ENCODE measurements around the gene THAP3. TPM values are rescaled to one million over a fixed set of nuclear protein-coding genes. Genes with fewer than 3 reads are reported as not detected.

Gene THAP3
- total and polyA plus RNA-seq, 2 experiments from 2014 or later: 15.1 to 23.8 TPM

DNA sequence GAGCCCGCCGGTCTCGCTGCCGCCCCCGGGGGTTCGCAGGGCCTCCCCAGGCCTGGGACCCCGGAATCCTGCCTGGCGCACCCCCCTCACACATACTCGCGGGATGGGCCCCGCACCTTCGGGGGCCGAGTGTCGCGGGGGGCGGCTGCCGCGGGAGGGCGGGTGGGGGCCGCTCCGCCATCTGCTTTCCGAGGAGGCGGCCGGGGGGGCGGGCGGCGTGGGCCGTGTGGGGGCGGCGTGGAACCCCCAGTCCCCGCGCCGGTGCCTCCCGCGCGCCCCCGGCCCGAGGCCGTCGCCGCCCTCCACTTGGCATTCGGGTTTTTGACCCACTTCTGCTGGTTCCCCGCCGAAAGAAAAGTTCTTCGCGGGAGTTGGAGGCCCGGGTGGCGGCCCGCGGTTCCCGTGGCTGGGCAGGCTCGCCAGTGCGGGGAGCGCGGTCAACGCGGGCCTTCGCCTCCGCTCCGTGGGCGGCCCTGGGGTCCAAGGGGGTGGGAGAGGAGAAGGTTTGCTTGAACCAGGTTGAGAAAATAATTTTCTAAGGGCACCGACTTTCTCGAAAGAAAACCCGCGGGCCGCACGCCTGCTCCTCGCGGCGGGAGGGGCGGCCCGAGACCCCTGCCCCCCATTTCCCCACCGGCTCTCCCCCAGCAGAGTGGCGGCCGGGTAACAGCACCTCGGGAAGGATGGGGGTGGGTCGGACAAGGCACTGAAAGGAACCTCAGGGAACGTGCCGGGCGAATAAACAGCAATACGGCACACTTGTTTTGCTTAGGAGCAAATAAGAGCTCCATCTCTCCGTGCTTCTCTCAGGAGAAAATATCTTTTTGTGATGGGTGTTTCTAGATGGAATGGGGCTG lies 9.5 kb upstream of the THAP3 start:
- Mint-ChIP-seq H3K27me3 (ENCODE audit: insufficient read depth, low read depth, poor library complexity) (peaks cover 35% of the 10 kb centered on the region), H3K9me3 (peaks cover 3% of the 10 kb centered on the region; the same call in 1 of the 3 replicates), H3K36me3 (ENCODE audit: low read depth) (peaks cover 35% of the 10 kb centered on the region), H3K4me3 (peak overlapping the region; percentile 81), H3K4me1 (peaks cover 17% of the 10 kb centered on the region), H3K27ac (no peak overlapping the region; the same call in 1 of the 2 replicates)
- peak; percentile 55 for DNase-seq (ENCODE audit: low spot score)
- Histone ChIP-seq H3K4me2 (peak overlapping the region; percentile 94), H3K4me1 (ENCODE audit: insufficient read depth) (peaks cover 11% of the 10 kb centered on the region), H3F3A (replicated peaks; ENCODE audit: low read depth) (peaks cover 23% of the 10 kb centered on the region), H3K27ac (ENCODE audit: low read depth) (peak overlapping the region; percentile 59; the same call in 1 of the 2 replicates), H3K9me2 (ENCODE audit: insufficient read depth) (peaks cover 3% of the 10 kb centered on the region; the same call in 1 of the 2 replicates), H4K20me1 (replicated peaks; ENCODE audit: insufficient read depth) (peaks cover 46% of the 10 kb centered on the region), H3K79me2 (replicated peaks; ENCODE audit: insufficient read depth) (peaks cover 53% of the 10 kb centered on the region), H3K4me3 (peak overlapping the region; percentile 96), H3K36me3 (ENCODE audit: insufficient read depth) (peaks cover 9% of the 10 kb centered on the region; the same call in 1 of the 2 replicates), H3K27me3 (ENCODE audit: insufficient read depth) (peaks cover 14% of the 10 kb centered on the region), H2AFZ (no peak overlapping the region)
- no peak for ATAC-seq
- TF ChIP-seq, protein P1, sequence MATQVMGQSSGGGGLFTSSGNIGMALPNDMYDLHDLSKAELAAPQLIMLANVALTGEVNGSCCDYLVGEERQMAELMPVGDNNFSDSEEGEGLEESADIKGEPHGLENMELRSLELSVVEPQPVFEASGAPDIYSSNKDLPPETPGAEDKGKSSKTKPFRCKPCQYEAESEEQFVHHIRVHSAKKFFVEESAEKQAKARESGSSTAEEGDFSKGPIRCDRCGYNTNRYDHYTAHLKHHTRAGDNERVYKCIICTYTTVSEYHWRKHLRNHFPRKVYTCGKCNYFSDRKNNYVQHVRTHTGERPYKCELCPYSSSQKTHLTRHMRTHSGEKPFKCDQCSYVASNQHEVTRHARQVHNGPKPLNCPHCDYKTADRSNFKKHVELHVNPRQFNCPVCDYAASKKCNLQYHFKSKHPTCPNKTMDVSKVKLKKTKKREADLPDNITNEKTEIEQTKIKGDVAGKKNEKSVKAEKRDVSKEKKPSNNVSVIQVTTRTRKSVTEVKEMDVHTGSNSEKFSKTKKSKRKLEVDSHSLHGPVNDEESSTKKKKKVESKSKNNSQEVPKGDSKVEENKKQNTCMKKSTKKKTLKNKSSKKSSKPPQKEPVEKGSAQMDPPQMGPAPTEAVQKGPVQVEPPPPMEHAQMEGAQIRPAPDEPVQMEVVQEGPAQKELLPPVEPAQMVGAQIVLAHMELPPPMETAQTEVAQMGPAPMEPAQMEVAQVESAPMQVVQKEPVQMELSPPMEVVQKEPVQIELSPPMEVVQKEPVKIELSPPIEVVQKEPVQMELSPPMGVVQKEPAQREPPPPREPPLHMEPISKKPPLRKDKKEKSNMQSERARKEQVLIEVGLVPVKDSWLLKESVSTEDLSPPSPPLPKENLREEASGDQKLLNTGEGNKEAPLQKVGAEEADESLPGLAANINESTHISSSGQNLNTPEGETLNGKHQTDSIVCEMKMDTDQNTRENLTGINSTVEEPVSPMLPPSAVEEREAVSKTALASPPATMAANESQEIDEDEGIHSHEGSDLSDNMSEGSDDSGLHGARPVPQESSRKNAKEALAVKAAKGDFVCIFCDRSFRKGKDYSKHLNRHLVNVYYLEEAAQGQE (IDR thresholded peaks at IDR 0.05; ENCODE audit: unreplicated experiment): no peak
- TF ChIP-seq, protein P2, sequence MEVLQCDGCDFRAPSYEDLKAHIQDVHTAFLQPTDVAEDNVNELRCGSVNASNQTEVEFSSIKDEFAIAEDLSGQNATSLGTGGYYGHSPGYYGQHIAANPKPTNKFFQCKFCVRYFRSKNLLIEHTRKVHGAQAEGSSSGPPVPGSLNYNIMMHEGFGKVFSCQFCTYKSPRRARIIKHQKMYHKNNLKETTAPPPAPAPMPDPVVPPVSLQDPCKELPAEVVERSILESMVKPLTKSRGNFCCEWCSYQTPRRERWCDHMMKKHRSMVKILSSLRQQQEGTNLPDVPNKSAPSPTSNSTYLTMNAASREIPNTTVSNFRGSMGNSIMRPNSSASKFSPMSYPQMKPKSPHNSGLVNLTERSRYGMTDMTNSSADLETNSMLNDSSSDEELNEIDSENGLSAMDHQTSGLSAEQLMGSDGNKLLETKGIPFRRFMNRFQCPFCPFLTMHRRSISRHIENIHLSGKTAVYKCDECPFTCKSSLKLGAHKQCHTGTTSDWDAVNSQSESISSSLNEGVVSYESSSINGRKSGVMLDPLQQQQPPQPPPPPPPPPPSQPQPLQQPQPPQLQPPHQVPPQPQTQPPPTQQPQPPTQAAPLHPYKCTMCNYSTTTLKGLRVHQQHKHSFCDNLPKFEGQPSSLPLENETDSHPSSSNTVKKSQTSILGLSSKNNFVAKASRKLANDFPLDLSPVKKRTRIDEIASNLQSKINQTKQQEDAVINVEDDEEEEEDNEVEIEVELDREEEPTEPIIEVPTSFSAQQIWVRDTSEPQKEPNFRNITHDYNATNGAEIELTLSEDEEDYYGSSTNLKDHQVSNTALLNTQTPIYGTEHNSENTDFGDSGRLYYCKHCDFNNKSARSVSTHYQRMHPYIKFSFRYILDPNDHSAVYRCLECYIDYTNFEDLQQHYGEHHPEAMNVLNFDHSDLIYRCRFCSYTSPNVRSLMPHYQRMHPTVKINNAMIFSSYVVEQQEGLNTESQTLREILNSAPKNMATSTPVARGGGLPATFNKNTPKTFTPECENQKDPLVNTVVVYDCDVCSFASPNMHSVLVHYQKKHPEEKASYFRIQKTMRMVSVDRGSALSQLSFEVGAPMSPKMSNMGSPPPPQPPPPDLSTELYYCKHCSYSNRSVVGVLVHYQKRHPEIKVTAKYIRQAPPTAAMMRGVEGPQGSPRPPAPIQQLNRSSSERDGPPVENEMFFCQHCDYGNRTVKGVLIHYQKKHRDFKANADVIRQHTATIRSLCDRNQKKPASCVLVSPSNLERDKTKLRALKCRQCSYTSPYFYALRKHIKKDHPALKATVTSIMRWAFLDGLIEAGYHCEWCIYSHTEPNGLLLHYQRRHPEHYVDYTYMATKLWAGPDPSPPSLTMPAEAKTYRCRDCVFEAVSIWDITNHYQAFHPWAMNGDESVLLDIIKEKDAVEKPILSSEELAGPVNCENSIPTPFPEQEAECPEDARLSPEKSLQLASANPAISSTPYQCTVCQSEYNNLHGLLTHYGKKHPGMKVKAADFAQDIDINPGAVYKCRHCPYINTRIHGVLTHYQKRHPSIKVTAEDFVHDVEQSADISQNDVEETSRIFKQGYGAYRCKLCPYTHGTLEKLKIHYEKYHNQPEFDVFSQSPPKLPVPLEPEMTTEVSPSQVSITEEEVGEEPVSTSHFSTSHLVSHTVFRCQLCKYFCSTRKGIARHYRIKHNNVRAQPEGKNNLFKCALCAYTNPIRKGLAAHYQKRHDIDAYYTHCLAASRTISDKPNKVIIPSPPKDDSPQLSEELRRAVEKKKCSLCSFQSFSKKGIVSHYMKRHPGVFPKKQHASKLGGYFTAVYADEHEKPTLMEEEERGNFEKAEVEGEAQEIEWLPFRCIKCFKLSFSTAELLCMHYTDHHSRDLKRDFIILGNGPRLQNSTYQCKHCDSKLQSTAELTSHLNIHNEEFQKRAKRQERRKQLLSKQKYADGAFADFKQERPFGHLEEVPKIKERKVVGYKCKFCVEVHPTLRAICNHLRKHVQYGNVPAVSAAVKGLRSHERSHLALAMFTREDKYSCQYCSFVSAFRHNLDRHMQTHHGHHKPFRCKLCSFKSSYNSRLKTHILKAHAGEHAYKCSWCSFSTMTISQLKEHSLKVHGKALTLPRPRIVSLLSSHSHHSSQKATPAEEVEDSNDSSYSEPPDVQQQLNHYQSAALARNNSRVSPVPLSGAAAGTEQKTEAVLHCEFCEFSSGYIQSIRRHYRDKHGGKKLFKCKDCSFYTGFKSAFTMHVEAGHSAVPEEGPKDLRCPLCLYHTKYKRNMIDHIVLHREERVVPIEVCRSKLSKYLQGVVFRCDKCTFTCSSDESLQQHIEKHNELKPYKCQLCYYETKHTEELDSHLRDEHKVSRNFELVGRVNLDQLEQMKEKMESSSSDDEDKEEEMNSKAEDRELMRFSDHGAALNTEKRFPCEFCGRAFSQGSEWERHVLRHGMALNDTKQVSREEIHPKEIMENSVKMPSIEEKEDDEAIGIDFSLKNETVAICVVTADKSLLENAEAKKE (CRISPR knock-in tag; IDR thresholded peaks at IDR 0.05): no peak
- no peak for TF ChIP-seq EZH2 (IDR thresholded peaks at IDR 0.05; ENCODE audit: low read depth, unreplicated experiment)
- TF ChIP-seq, protein P3, sequence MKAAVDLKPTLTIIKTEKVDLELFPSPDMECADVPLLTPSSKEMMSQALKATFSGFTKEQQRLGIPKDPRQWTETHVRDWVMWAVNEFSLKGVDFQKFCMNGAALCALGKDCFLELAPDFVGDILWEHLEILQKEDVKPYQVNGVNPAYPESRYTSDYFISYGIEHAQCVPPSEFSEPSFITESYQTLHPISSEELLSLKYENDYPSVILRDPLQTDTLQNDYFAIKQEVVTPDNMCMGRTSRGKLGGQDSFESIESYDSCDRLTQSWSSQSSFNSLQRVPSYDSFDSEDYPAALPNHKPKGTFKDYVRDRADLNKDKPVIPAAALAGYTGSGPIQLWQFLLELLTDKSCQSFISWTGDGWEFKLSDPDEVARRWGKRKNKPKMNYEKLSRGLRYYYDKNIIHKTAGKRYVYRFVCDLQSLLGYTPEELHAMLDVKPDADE (IDR thresholded peaks at IDR 0.05): no peak
- no peak for TF ChIP-seq STAT1 (IDR thresholded peaks at IDR 0.05; ENCODE audit: unreplicated experiment)
- no peak for TF ChIP-seq EZH2phosphoT487 (IDR thresholded peaks at IDR 0.05; ENCODE audit: unreplicated experiment)
- no peak for TF ChIP-seq ZNF331 (CRISPR knock-in tag; IDR thresholded peaks at IDR 0.05; ENCODE audit: low read depth)
- TF ChIP-seq NANOG (IDR thresholded peaks at IDR 0.05; ENCODE audit: borderline replicate concordance): no peak
- no peak for TF ChIP-seq CREB1 (CRISPR knock-in tag; IDR thresholded peaks at IDR 0.05; ENCODE audit: low read depth)
- no peak for TF ChIP-seq JUNB (IDR thresholded peaks at IDR 0.05; ENCODE audit: unreplicated experiment)
- TF ChIP-seq ZNF114 (CRISPR knock-in tag; IDR thresholded peaks at IDR 0.05): no peak
- TF ChIP-seq, protein P4, sequence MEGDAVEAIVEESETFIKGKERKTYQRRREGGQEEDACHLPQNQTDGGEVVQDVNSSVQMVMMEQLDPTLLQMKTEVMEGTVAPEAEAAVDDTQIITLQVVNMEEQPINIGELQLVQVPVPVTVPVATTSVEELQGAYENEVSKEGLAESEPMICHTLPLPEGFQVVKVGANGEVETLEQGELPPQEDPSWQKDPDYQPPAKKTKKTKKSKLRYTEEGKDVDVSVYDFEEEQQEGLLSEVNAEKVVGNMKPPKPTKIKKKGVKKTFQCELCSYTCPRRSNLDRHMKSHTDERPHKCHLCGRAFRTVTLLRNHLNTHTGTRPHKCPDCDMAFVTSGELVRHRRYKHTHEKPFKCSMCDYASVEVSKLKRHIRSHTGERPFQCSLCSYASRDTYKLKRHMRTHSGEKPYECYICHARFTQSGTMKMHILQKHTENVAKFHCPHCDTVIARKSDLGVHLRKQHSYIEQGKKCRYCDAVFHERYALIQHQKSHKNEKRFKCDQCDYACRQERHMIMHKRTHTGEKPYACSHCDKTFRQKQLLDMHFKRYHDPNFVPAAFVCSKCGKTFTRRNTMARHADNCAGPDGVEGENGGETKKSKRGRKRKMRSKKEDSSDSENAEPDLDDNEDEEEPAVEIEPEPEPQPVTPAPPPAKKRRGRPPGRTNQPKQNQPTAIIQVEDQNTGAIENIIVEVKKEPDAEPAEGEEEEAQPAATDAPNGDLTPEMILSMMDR (conservative IDR thresholded peaks at IDR 0.05; ENCODE audit: low read depth in 2 of 2): no peak
- TF ChIP-seq POLR2AphosphoS5 (IDR thresholded peaks at IDR 0.05; ENCODE audit: low read depth): no peak

Data from GM23338 (cell line).